Thyroid gland (tissue), 4 donors: ENCODE results near the gene BEND7. TPM values are rescaled to one million over a fixed set of nuclear protein-coding genes. Genes with fewer than 3 reads are reported as not detected.
"Not testable (repeated sequence)": the region's sequence is repeated elsewhere in the genome, so short reads cannot be mapped to it uniquely, and the experiment has no call there.

Source experiments
- DNase-seq, 2 donors: peaks; one replicate each; pipeline ENCODE4 v3.0.0-alpha.2; 2019
- H3K27ac ChIP-seq, 3 donors: fragments of 200-600 bp; sonication (generic); 1 replicate in 2 of 3; 2 replicates in 1 of 3; pipeline ENCODE4 v1.5.1; 2016 to 2019; ENCODE audit warnings: mild to moderate bottlenecking in 1 of 3, moderate library complexity in 1 of 3
- H3K27me3 ChIP-seq: fragments of 200-600 bp; sonication (generic); one replicate; pipeline ENCODE4 v1.5.1; 2019
- H3K36me3 ChIP-seq, 2 donors: fragments of 200-600 bp; sonication (generic); one replicate each; pipeline ENCODE4 v1.5.1; 2016 to 2019
- H3K4me1 ChIP-seq, 2 donors: fragments of 200-600 bp; sonication (generic); one replicate each; pipeline ENCODE4 v1.5.1; 2017 to 2019
- H3K4me3 ChIP-seq, 3 donors: fragments of 200-600 bp; sonication (generic); replicated peaks in 1 of 3; 1 replicate in 2 of 3; 2 replicates in 1 of 3; pipeline ENCODE4 v1.5.1; 2016; ENCODE audit warnings: mild to moderate bottlenecking in 1 of 3
- H3K9me3 ChIP-seq: fragments of 200-600 bp; sonication (generic); one replicate; pipeline ENCODE4 v1.5.1; 2017
- POLR2A ChIP-seq, 2 donors: fragments of 450-650 bp; IDR thresholded peaks; one replicate each; pipeline ENCODE4 v1.6.1; 2017; ENCODE audit warnings: antibody characterized with exemption in 2 of 2, mild to moderate bottlenecking in 2 of 2, moderate library complexity in 1 of 2
- WGBS, 2 donors: methylation state at CpG; one replicate each; pipeline ENCODE4 v1.1.5; 2017; 5-methylcytosine and 5-hydroxymethylcytosine counted together
- intact Hi-C: fragments of 100-400 bp; cut with DNase I; formaldehyde crosslinking; loops from one replicate; pipeline ENCODE4 v1.15.1; 2023
- total RNA-seq, 4 donors: library from RNA; depleted of rRNA; stranded (reverse); fragments of >200 nt; gene quantifications; one replicate each; pipeline ENCODE4 v1.2.3, GENCODE V29; 2016
- TF ChIP-seq, protein P1 (sequence below), 6 experiments: fragments of 200-600 bp in 3 of 6; fragments of 450-650 bp in 3 of 6; sonication (generic) in 3 of 6; IDR thresholded peaks; one replicate each; pipeline ENCODE4 v1.5.1; 2016 to 2019; ENCODE audit warnings: antibody characterized with exemption in 6 of 6, mild to moderate bottlenecking in 2 of 6, inconsistent platforms in 1 of 6, moderate library complexity in 1 of 6

BEND7 gene
- total RNA-seq, 4 donors from 2014 or later: 51.3 to 106 (median 84.3) TPM

DNA sequence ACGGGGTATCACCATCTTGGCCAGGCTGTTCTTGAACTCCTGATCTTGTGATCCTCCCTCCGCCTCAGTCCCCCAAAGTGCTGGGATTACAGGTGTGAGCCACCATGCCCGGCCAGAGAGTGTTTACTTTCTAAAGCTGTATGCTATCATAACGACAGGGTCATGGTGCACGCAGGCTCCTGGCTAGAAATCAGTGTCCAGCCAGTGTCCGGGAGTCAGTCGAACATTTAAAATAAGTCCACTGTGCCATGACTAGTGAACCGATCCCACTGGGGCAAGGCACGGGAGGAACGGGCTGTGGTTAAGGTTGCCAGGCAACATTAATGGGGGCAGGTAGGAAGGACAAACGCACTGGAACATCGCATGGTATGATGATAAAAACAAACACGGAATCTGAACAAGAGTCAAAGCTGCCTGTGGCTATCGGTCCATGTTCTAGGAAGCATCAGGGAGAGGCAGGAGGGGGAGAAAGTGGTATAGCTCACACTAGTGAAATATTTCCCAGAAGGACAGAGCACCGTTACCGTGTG, 91.7 kb downstream of the BEND7 start:
- Histone ChIP-seq H3K27ac (no peak overlapping the region), H3K27me3 (no peaks in the 10 kb centered on the region), H3K4me1 (peaks cover 14 to 21% of the 10 kb centered on the region in 2 donors), H3K4me3 (no peak overlapping the region), H3K36me3 (no peaks in the 10 kb centered on the region), H3K9me3 (no peaks in the 10 kb centered on the region)
- WGBS, 2 donors: 53% methylated on average over 16 of the region's 16 CpGs
- TF ChIP-seq, protein P1, sequence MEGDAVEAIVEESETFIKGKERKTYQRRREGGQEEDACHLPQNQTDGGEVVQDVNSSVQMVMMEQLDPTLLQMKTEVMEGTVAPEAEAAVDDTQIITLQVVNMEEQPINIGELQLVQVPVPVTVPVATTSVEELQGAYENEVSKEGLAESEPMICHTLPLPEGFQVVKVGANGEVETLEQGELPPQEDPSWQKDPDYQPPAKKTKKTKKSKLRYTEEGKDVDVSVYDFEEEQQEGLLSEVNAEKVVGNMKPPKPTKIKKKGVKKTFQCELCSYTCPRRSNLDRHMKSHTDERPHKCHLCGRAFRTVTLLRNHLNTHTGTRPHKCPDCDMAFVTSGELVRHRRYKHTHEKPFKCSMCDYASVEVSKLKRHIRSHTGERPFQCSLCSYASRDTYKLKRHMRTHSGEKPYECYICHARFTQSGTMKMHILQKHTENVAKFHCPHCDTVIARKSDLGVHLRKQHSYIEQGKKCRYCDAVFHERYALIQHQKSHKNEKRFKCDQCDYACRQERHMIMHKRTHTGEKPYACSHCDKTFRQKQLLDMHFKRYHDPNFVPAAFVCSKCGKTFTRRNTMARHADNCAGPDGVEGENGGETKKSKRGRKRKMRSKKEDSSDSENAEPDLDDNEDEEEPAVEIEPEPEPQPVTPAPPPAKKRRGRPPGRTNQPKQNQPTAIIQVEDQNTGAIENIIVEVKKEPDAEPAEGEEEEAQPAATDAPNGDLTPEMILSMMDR (IDR thresholded peaks at IDR 0.05): no peak
- no peak for TF ChIP-seq POLR2A (IDR thresholded peaks at IDR 0.05)
- peak in 1 of 2 donors; percentile 8 for DNase-seq
- intact Hi-C loops: no loop called here

DNA sequence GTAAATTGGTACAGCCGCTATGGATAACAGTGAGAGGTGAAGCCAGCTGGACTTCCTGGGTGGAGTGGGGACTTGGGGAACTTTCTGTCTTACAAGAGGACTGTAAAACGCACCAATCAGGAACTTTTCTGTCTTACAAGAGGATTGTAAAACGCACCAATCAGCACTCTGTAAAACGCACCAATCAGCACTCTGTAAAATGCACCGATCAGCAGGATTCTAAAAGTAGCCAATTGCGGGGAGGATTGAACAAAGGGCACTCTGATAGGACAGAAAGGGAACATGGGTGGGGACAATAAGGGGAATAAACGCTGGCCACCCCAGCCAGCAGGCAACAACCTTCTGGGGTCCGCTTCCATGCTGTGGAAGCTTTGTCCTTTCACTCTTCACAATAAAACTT, 100.9 kb downstream of the BEND7 start:
- H3K27ac ChIP-seq, intact Hi-C loops, H3K4me3 ChIP-seq, H3K9me3 ChIP-seq, H3K27me3 ChIP-seq, H3K4me1 ChIP-seq, H3K36me3 ChIP-seq, DNase-seq: not testable (repeated sequence)
- WGBS, 2 donors: 91 to 92% methylated on average over 8 of the region's 8 CpGs

DNA sequence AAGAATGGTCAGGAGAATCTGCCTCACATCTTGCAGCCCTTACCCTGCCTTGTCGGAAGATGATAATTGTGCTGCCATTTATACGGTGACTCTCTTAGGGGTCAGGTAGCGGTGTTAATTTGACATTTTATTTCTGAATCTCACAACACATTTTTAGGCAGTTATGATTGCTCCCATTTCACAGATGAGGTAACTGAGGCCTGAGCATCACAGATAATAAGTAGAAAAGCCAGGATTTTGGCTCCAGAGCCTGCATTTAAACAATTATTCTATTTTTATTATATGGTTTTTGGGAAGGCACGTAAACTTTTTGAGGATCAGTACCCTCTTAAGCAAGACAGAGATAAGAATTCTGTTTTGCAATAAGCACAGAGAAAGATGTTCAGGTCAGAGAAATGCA, 103.4 kb downstream of the BEND7 start:
- Histone ChIP-seq H3K27ac (no peak overlapping the region), H3K36me3 (no peaks in the 10 kb centered on the region), H3K4me3 (no peak overlapping the region), H3K9me3 (no peaks in the 10 kb centered on the region), H3K27me3 (no peaks in the 10 kb centered on the region), H3K4me1 (no peaks in the 10 kb centered on the region)
- TF ChIP-seq, protein P1 (IDR thresholded peaks at IDR 0.05): no peak
- no peak for TF ChIP-seq POLR2A (IDR thresholded peaks at IDR 0.05)
- WGBS, 2 donors: 50% methylated on average over 4 of the region's 4 CpGs
- intact Hi-C loops: no loop called here
- DNase-seq: no peak

DNA sequence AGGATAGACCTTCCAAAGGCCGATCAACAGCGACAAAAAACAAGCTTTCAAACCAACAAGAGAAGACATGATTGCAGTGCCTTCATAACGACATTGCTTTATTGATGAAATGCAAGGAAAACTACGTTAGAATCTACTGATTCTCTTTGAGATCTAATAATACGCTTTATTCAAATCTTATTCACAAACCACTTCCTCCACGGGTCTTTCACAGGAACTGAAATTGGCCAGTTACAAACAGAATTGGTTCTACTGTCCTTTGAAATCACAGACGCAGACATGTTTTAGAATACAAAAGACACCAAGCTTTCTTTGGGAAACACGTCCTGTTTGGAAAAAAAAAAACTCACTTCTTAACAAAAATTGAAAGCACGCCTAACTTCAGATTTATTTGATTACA, 106.0 kb downstream of the BEND7 start:
- 83 to 84% methylated on average over 9 of the region's 9 CpGs for WGBS, 2 donors
- H3K4me1 ChIP-seq: peaks cover 4 to 6% of the 10 kb centered on the region in 2 donors
- TF ChIP-seq, protein P1 (IDR thresholded peaks at IDR 0.05): no peak
- no peak for TF ChIP-seq POLR2A (IDR thresholded peaks at IDR 0.05)
- H3K36me3 ChIP-seq: no peaks in the 10 kb centered on the region
- no peaks in the 10 kb centered on the region for H3K9me3 ChIP-seq
- no peak overlapping the region for H3K27ac ChIP-seq
- H3K27me3 ChIP-seq: no peaks in the 10 kb centered on the region
- H3K4me3 ChIP-seq: no peak overlapping the region
- DNase-seq: no peak
- intact Hi-C loops: no loop called here

DNA sequence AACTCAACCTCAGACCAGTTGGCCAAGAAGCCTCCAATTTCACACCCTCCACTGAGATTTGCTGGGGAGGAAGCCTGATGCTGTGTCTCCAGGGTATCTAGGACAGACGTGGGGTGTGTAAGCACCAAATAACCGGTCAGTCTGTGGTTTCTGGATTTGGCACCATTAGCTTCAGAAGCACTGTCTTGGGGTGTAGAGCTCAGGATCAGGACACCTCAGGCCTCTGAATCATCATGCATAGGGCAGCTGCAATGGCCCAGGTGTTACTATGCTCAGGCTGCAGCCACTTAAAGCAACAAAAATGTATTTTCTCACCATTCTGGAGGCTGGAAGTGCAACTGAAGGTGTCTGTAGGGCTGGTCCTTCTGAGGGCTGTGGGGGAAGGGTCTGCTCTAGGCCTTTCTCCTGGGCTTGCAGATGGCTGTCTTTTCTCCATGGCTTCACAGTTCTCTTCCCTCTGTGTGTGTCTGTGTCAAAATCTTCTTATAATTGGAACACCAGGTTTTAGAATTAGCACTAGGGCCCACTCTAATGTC, 107.4 kb downstream of the BEND7 start:
- Histone ChIP-seq H3K9me3 (no peaks in the 10 kb centered on the region), H3K36me3 (no peaks in the 10 kb centered on the region), H3K4me1 (peaks cover 10 to 16% of the 10 kb centered on the region in 2 donors), H3K4me3 (no peak overlapping the region), H3K27ac (no peak overlapping the region), H3K27me3 (no peaks in the 10 kb centered on the region)
- TF ChIP-seq, protein P1 (IDR thresholded peaks at IDR 0.05): no peak
- TF ChIP-seq POLR2A (IDR thresholded peaks at IDR 0.05): no peak
- intact Hi-C loops: no loop called here
- no peak for DNase-seq
- 57 to 75% methylated on average over 2 of the region's 2 CpGs for WGBS, 2 donors
